EH (cell line): ENCODE data around the gene HIPK2.

Experiments used
- DNase-seq: peaks from one replicate; pipeline ENCODE4 v3.0.0-alpha.2; 2015; ENCODE audit warnings: low read depth

The HIPK2 gene

DNA sequence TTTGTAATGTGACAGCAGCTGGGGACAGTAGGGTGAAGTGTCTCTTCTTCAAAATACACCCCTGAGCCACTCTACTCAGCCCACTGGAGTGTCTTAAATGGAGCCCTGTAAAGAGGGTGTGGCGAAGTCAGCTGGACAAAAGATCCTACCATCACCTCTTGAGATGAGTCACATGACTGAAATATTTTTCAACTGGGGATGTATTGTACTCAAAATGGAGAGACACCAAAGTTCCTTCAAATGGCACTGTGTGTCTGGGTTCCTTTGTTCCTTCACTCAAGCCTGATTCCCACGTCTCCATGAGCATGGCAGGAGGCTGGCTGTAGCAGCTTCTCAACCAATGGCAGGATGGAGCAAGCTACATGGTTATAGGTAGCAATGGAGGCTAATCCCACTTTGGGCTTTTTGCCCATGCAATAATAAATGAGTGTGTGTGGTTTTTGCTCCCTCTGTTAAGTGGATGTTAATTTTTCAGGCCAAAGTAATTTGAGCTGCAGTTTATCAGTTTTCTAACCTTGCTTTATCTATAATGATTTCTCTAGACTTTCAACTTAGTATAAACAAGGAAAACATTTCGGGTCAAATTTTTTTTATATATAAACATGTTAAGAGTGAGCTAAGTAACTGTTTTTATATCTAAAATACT, 186.1 kb downstream of the HIPK2 start:
- DNase-seq: no peak

DNA sequence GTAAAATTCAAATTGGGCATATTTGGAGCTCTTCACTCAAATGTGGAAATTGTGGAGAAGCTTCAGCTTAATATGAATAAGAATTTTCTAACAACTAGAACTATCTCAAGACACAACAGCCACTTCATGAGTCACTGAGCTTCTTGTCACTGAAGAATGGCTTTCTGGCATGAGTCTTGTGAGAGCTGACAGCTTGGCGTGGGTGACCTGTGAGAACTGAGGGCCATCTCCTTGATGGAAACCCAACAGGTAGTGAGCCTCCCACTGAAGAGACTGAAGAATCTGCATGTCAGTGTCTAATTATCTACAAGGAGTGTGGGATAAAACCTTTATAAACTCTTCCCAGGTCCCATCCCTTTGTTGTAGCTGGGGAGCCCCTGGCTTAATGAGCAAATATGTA, 188.3 kb downstream of the HIPK2 start:
- DNase-seq: no peak

DNA sequence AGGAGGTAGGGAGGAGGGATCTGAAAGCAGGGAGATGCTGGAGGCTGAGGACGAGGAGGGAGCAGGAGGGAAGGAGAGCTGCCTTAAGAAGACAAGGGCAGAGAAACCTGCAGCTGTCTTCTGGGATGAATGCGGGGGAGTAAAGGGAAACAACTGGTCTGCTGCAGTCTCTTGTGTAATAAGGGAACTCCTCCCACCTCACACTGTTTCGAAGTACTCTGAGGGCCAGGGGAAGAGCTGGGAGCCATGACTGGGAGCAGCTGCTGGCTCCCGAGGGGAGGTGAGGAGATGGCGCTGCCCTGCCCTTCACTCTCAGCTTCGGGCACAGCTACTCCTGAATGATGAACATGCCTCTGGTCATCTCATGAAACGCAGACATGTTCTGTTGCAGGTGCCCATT, 189.2 kb downstream of the HIPK2 start:
- DNase-seq: peak; percentile 10

DNA sequence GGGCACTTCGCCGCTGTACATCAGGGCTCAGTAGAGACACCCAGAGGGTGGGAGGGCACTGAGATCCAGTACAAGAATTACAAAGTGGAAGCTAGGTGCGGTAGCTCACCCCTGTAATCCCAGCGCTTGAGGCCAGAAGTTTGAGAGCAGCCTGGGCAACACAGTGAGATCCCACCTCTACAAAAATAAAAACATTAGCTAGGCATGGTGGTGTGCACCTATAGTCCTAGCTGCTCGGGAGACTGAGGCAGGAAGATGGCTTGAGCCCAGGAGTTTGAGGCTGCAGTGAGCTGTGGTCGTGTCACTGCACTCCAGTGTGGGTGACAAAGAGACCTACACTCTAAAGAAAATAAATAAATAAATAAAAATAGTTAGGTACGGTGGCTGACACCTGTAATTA, 190.3 kb downstream of the HIPK2 start:
- DNase-seq: no peak

DNA sequence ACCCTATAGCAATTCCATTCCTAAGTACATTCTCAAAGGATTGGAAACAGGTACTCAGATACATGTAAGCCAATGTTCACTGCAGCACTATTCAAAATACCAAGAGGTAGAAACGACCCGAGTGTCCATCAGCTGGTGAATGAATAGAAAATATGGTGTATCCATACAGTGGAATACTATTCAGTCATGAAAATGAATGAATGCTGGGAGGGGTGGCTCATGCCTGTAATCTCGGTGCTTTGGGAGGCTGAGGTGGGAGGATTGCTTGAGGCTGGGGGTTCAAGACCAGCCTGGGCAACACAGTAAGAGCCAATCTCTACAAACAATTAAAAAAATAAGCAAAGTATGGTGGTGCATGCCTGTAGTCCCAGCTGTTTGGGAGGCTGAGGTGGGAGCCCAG, 191.5 kb downstream of the HIPK2 start:
- DNase-seq: no peak

DNA sequence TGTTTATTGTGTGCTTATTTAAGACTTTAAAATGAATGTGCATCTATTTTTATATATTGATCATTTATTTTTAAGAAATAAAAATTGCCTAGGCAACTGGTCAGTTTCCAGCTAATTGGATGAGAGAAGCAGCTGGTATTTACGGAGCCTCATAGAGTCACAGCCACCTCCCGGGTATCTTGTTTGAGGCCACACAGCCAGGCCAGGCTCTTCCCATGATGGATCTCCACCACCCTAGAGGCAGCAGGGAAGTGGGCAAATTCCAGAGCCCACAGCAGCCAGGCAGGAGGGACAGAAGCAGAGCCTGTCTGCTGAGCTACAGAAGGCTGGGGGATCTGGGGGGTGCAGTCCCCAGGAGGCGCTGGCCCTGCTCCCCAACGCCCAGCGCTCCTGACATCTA, 192.8 kb downstream of the HIPK2 start:
- no peak for DNase-seq

DNA sequence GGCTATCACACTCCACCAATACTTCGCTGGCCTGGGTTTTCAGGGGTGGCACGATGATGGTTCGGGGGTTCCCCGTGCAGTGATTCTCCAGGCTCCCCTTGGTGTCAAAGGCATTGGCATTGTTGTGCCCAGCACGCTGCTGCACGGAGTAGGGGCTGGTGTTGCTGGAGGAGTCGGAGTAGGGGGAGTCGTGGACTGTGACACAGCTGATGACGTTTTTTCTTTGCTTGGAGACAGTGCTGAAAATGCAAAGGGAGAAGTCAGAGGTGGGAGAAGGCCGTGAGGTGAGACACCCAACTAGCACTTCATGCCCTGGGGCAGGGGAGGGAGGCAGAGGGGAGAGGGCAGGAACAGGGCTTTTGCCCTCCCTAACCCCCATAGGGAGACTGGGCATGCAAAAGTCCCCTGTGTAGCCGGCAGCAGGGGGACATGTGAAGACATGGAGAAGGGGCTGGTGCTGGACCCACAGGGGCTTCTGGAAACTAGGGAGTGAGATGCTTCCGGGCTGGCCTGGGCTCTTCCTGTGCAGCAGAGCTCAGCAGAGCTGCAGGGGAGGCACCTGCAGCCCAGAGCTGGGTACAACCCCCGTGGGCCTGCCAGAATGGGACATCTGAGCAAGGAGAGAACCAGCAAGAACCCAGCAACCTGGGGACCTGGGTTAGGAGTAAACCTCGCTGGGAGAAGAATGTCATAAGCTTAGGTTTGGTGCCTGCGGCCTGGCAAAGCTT, 193.8 kb downstream of the HIPK2 start:
- DNase-seq: no peak

DNA sequence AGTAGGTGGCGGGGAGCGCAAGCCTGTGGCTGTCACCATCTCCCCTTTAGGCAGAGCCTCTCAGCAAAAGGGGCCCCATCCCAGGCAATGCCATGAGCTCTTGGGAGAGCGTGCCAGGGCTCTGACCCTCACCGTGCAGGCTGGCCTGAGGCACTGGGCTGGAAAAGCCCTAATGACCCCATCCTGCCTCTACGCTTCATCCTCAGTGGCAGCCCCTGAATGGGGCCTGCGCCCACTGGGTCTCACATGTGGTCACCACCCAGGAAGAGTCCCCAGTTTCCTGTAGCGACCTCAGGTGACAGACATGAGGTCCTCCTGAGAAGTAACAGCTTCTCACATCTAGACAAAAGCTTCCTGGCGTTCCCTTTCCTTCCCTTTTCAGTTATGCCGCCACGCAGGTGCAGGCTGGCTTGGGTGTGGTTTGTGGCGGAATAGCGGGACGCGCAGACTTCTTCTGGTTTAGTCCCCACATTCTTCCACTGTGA, 195.1 kb downstream of the HIPK2 start:
- no peak for DNase-seq

DNA sequence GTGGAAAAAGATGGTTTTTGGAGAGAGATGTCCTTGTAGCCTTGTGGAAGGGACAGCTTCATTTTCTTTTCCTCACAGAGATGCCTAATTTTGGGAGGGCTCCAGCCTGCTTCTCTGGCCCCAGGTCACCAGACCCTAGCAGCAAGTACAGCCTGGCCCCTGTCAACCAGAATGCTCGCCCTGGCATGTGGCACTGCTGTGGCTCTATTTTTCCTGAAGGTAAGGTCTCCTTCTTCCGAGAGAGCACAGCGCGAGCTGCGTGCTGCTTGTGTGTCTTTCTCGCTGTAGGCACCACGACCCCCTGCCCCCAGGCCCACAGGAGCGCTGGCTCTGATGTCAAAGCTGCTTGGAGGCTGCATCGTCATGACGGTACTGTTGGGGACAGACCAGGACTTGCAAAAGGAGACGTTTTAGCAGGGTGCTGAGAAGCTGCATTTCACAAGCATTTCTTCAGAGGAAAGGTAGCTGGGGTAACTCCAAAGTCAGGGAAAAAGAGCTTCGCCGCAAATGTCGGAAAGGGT, 195.6 kb downstream of the HIPK2 start:
- DNase-seq: no peak

DNA sequence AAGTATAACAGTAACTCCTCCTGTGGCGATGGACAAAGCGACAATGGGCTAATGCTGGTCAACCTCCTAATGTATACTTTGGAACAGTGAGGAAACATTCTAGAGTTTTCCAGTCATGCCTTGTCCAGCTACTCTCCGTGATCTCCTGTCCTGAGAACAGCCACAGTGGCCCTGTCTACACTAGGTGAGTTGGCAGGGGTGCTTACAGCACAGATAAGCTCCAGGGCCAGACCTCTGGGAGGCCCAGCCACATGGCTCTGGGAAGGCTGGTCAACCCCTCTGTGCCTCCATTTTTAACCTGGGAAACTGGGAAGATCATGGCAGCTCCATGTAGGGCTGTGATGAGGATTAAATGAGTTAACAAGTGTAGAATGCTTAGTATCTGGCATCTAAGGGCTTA, 197.4 kb downstream of the HIPK2 start:
- DNase-seq: no peak

DNA sequence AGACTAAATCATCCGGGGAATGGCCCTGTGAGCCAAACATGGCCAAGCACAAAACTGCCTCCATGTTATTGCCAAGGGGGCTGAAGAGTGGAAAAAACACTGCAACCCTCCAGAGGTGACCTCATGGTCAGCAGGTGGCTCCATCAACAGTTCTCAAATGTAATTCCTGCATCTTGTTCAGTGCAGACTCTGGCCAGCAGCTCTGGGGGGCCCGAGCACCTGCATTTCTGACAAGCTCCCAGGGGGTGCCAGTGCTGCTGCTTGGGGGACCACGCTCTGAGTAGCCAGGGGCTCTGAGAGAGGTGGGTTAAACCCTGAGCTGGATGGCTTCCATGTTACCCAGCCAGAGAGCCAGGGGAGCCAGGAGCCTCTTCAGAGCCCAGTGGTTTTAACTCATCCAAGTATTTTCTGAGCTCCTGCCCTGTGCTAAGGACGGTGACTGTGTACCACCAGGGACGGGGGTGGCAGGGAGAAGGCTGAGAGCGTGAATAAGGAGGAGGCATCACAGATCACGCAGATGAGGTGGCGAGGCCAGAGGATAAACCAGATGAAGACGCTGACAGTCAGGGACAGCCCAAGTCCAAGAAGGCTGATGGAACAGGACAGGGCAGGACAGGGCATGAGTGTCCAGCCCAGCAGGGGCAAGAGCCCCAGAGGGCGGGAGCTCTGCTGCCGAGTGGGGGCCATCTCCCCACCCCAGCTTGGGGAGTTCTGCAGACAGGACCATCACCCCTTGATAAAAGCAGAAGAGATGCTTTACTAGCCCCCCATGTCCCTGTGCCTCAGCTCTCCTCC, 201.4 kb downstream of the HIPK2 start:
- no peak for DNase-seq

DNA sequence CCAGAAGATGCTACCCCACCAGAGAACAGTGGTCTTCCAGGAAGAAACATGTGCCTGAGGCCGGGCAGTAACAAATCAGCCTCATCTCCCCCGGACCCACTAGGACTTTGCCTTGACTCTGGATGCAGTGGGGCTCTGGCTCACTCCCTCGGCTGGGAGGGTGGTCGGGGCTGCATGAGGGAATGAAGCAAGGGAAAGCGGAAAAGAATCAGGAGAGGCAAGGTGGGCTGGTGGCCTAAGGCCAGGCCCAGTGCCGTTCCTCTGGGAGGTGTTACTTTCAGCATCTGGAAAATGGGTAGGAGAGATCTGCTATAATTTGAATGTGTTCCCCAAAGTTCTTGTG, 202.5 kb downstream of the HIPK2 start:
- no peak for DNase-seq

DNA sequence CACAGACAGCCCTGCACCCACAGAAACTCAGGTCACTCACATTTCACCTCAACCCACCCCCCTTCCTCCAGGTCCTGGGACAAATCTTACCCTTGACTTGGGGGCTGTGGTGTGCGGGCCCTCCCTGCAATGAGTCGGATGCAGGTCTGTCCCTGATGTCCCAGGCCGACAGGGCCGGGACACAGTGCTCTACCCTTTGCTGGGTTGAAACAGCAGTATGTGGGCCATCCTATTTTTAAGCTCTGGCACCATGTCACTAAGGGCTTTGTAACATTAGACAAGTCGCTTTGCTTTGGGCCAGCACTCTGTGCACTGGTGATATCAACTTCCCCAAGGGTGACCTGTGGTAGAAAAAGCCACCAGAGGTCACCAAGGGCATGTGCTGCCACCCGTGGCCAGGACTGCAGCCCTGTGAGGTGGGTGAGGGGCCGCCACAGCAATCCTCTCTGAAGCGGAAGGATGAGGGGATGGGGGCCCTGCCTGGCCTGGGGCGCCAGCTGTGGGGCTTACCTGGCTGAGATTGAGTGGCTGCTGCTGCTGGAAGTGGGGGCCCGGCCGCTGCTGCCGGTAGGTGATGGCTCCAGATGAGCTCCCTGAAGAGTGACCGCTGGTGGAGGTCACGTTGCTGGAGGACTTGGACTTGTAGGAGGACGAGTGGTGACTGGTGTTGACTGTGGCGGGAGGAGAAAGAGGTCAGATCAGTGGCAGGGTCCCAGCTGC, 203.0 kb downstream of the HIPK2 start:
- DNase-seq: no peak

DNA sequence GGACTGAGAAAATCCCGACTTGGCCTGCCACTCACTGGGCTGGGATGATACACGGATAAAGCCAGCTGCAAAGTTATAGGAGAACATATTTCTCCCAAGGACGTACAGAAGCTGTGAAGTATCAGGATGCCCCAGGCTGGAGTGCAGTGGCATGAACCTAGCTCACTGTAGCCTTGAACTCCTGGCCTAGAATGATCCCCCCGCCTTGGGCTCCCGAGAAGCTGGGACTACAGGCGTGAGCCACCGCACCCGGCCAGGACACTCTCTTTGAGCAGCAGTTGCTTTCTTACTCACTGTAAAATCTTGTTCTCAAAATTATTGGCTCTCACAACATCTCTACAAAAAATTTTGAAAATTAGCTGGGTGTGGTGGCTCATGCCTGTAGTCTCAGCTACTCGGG, 203.9 kb downstream of the HIPK2 start:
- DNase-seq: no peak

DNA sequence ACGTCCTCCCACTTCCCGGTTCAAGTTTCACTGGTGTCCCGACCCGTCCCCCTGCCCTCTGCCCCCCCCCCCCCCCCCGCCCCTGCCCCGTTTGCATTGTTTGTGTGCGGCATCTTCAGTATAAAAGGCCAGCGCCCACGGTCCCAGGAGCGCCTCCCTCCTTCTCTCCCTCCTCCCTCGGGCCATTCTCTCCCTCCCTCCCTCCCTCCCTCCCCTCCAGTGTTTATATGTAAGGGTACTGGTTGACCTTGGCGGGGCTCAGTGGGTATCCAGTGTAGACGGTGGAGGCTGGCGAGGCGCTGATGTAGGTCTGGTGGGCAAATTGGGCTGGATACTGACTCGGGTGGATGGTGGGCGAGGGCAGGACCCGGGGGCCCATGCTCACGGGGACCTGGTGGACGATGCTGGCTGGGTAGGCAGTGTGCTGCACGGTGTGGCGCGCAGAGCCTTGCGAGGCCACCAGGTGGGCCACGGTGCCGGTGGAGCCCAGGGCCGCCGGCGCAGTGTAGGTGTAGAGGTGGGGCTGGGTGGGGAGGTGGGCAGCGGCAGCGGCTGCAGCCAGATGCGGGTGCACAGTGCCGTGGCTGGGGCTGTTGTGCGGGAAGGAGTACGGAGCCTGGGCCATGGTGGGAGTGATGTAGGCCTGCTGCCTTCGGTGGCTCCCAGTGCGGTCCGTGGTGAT, 205.0 kb downstream of the HIPK2 start:
- no peak for DNase-seq

DNA sequence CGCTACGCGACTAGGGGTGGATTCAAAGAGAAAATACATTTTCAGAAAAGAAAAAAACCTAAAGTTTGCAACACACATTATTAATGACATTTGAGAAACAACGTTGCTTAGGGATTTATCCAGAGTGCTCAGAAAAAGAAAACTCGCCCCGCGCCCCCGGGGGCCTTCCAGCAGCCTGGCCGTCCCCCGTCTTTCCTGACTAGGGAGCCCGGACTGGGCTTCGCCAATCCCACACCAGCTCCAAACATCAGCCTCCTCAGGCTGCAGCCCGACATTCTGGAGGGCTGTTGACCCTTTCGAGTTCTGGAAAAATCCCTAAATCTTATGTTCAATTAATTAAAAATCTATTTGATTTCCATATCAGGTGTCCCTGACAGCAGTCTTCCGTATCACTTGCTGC, 205.7 kb downstream of the HIPK2 start:
- DNase-seq: no peak

DNA sequence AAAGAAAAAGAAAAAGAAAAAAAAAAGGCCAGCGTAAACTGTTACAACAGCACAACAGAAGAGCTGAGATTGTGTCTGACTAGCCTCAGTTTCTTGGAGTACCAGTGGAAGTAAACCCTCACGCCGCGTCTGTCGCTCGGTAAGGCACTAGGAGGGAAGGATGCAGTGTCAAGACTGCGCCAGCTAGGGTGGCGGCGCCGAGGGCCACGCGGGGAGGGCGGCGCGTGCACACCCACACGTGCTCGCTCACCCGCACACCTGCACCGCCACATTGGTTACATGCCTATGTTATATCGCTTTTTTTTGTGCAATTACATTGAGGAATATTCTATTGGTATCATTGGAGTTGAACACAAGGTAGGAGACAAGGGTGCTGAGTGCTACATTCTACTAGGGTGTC, 206.1 kb downstream of the HIPK2 start:
- no peak for DNase-seq

DNA sequence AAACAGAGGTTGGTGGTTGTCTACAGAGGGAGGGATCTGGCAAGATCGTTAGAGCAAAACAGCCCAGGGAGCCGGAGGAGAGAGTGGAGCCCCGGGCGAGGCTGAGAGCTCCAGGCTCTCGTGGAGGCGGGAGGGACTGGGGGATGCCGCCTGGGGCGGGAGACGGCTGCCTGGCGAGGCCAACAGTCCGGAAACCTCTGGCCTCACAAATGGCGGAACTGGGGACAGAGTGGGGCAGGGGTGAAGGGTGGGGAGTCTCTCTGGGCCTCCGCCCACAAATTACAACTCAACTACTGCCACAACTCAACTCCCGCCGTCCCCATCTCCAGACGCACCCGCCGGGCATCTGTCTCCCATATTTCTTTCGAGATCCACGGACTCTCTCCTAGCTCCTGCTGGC, 206.6 kb downstream of the HIPK2 start:
- no peak for DNase-seq

DNA sequence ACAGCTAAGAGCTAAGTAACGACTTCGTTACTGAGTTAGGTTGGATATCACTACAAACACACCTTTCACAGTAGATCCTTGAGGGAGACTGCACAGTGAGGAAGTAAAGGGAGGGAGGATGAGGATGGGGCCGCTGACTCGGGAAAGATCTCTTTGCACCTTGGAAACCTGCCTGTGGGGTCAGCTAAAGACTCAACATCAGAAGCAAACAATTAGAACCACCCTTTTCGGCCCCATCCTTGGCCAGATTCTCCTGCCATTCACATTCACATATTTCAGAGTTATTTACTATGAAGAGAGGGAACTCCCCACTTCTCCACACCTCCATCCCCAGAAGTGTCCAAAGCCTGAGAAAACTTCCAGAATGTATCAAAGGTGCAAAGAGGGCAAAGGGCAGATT, 207.2 kb downstream of the HIPK2 start:
- no peak for DNase-seq

DNA sequence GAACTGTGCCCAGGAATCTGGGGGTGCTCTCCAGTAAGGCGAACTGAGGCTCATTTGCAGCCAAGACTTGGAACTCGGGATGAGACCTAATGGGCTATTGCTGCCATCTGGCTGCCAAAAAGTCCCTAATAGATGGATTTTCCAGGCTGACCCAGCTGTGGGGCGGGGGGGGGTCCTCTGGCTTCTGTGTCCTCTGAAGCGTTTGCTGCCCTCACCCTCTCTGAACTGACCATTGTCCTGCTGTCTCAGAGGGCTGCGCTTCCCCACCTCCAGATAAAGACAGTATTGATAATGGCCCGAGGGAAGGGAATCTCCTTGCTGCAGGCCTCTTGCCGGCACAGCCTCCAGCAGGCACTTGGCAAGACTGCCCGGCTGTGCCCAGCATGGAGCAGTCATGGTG, 207.7 kb downstream of the HIPK2 start:
- DNase-seq: peak; percentile 11

DNA sequence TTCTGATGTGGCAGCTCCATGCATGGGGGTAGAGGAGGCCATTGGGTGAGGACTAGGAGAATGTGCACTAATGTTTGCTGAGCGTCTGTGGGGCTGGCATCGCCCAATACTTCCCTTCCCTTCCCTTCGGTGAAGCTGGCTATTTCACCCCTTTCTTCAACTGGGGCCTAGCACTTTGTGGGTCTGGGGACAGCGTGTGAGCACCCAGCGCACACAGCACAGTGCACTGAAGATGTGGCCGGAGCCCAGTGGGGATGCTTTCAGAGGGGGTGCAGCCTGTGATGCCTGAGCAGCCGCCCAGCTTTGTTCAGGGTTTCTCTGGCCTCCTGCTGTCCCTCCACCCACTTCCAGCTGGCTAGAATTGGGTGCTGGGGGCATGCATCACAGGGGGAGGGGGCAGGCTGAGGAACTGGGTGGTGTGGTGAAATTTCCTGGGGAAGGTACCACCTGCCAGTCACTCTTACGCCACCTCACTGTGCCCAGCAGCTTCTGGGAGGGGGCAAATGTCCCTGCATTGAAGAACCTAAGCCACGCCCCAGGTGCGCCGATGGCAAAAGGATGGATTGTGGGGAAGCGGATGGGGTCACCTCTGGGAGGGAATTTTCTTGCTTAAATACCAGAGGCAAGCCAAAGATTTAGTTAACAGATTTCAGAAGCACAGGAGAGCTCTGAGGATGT, 208.8 kb downstream of the HIPK2 start:
- no peak for DNase-seq
